HG03439 (cell line): ENCODE measurements around the gene SEC24D.
"Not testable (repeated sequence)": the region's sequence is repeated elsewhere in the genome, so short reads cannot be mapped to it uniquely, and the experiment has no call there.

Experiments
- ATAC-seq: cut with Tn5 transposase; IDR thresholded peaks from one replicate; pipeline ENCODE4 v1.9.1; 2021; ENCODE audit warnings: mild to moderate bottlenecking, moderate library complexity; ENCODE audit not compliant: unreplicated experiment

SEC24D gene

DNA sequence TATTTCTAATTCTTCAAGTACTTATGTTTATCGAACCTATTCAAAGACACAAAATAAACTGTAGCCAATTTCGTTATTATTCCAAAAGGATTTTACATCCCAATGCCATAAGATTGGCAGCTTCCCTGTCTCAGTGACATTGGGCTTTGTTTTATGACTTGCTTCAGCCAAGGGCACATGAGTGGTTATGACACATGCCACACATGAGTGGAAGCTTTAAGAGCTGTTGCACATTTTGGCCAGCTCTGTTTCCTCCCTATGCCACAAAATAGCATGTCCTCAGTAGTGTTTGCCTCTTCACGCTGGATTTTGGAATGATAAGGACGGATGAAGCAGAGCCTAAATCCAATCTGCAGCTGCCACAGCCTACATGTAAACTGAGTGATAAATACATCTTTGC lies 21.9 kb downstream of the SEC24D start:
- ATAC-seq, result no peak

DNA sequence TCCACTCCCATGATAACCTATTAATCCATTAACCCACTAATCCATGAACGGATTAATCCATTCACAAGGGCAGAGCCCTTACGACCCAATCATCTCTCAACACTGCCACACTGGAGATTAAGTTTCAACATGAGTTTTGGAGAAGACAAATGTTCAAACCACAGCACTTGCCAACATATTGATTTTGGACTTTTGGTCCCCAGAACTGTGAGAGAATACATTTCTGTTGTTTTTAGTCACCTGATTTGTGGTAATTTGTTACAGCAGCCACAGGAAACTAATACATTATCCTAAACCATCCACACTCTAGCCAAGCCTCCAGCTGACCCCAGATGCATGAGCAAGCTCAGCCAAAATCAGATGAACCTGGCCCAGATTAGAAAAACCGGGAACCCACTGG lies 22.4 kb downstream of the SEC24D start:
- no peak for ATAC-seq

- ATAC-seq, result no peak
These were observed 24.1 kb downstream of the SEC24D start for GRCh38 chr4:118811832-118812231.

- no peak for ATAC-seq
These were observed 24.7 kb downstream of the SEC24D start for GRCh38 chr4:118810991-118811764.

DNA sequence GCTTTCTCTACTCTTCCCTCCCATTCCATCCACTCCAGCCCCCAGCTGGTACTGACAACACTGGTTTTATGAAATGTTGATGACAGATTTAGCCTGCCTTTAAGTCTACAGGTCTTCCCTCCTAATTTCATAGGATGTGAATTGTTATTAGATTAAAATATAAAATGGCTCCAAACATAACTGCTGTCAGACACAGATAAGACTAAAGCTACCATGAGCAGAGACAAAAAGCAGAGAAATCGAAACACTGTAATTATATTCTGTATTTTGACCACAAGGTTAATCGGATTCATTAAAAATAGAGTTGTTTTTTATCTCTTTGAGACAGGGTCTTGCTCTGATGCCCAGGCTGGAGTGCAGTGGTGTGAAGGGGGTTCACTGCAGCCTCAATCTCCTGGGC lies 28.3 kb downstream of the SEC24D start:
- ATAC-seq, result no peak

DNA sequence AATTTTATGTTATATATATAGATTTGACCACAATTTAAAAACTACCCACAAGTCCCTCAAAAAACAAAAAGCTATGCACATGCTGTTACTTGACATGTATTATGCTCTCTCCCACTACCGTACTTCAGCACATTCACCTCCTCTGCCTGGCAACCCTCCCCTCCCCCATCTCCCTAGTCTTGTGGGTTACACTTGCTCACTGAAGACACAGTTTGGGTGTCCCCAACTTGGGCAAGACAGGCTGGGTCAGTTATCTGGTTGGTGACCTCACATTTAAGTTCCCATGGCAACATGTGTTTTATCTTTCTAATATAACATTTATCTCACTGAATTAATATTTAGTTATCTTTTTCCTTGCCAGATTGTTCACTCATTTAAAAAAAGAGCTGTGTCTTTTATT lies 32.7 kb downstream of the SEC24D start:
- no peak for ATAC-seq

GRCh38 chr4:118801895-118802575 lies 33.9 kb downstream of the SEC24D start:
- ATAC-seq, result no peak

- no peak for ATAC-seq
These were observed 36.5 kb downstream of the SEC24D start for GRCh38 chr4:118799231-118799942.

DNA sequence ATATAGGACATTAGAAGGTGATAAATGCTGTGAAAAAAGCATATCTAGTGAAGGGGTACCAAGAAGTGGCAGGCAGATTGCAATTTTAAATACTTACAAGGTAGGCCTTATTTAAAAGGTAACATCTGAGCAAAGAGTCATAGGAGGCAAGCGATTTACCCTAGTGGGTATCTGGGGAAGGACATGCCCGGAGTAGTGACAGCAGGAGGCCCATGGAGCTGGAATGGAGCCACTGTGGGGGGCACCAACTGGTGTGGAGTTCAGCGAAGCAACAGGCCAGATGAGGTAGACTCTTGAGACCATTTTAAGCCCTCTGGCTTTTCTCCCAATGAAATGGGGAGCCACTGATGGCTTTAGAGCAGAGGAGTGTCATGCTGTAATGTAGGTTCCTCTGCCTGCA lies 37.3 kb downstream of the SEC24D start:
- ATAC-seq, result no peak

- no peak for ATAC-seq
These were observed 38.3 kb downstream of the SEC24D start for GRCh38 chr4:118797558-118798142.

- ATAC-seq, result not testable (repeated sequence)
These were observed 44.1 kb downstream of the SEC24D start for GRCh38 chr4:118791690-118792446.

- no peak for ATAC-seq
These were observed 45.4 kb downstream of the SEC24D start for GRCh38 chr4:118790544-118790943.

GRCh38 chr4:118788911-118789310 lies 47.0 kb downstream of the SEC24D start:
- no peak for ATAC-seq

GRCh38 chr4:118787844-118788380 lies 48.0 kb downstream of the SEC24D start:
- no peak for ATAC-seq

GRCh38 chr4:118784776-118785175 lies 51.1 kb downstream of the SEC24D start:
- ATAC-seq, result no peak

- no peak for ATAC-seq
These were observed 52.0 kb downstream of the SEC24D start for GRCh38 chr4:118783887-118784286.

GRCh38 chr4:118782886-118783285 lies 53.0 kb downstream of the SEC24D start:
- not testable (repeated sequence) for ATAC-seq

DNA sequence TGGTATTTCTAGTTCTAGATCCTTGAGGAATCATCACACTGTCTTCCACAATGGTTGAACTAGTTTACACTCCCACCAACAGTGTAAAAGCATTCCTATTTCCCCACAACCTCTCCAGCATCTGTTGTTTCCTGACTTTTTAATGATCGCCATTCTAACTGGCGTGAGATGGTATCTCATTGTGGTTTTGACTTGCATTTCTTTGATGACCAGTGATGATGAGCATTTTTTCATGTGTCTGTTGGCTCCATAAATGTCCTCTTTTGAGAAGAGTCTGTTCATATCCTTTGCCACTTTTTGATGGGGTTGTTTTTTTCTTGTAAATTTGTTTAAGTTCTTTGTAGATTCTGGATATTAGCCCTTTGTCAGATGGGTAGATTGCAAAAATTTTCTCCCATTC lies 58.3 kb downstream of the SEC24D start:
- not testable (repeated sequence) for ATAC-seq

DNA sequence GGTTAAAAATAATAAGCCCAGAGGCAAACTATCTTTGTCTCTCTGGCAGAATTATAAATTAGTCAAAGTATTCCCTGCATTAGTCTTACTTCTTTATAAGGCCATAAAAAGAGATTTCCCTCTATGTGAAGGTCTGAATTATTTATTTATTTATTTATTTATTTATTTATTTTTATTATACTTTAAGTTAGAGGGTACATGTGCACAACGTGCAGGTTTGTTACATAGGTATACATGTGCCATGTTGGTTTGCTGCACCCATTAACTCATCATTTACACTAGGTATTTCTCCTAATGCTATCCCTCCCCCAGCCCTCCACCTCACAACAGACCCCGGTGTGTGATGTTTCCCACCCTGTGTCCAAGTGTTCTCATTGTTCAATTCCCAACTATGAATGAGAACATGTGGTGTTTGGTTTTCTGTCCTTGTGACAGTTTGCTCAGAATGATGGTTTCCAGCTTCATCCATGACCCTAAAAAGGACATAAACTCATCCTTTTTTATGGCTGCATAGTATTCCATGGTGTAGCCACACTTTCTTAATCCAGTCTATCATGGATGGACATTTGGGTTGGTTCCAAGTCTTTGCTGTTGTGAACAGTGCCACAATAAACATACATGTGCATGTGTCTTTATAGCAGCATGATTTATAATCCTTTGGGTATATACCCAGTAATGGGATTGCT lies 58.8 kb downstream of the SEC24D start:
- ATAC-seq, result not testable (repeated sequence)
